ENCODE data around the gene RASA3.
A peak's percentile ranks its signal among the peaks of the same experiment; 100 is the strongest.

Gene RASA3

GRCh38 chr13:113998781-113999617, 133.4 kb downstream of the RASA3 start:
- H3K4me3 ChIP-seq (ENCODE audit: low read length) = no peak overlapping the region
- no peak for DNase-seq (ENCODE audit: low read depth)
- TF ChIP-seq, protein P1, sequence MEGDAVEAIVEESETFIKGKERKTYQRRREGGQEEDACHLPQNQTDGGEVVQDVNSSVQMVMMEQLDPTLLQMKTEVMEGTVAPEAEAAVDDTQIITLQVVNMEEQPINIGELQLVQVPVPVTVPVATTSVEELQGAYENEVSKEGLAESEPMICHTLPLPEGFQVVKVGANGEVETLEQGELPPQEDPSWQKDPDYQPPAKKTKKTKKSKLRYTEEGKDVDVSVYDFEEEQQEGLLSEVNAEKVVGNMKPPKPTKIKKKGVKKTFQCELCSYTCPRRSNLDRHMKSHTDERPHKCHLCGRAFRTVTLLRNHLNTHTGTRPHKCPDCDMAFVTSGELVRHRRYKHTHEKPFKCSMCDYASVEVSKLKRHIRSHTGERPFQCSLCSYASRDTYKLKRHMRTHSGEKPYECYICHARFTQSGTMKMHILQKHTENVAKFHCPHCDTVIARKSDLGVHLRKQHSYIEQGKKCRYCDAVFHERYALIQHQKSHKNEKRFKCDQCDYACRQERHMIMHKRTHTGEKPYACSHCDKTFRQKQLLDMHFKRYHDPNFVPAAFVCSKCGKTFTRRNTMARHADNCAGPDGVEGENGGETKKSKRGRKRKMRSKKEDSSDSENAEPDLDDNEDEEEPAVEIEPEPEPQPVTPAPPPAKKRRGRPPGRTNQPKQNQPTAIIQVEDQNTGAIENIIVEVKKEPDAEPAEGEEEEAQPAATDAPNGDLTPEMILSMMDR (IDR thresholded peaks at IDR 0.05; ENCODE audit: insufficient read depth, low read depth, low read length, missing control alignments) = no peak

GRCh38 chr13:113997845-113998751, 134.3 kb downstream of the RASA3 start:
- H3K4me3 ChIP-seq (ENCODE audit: low read length) = no peak overlapping the region
- peak; percentile 23 for DNase-seq (ENCODE audit: low read depth)
- TF ChIP-seq, protein P1 (IDR thresholded peaks at IDR 0.05; ENCODE audit: insufficient read depth, low read depth, low read length, missing control alignments) = no peak

GRCh38 chr13:113996912-113997745, 135.3 kb downstream of the RASA3 start:
- TF ChIP-seq, protein P1 (IDR thresholded peaks at IDR 0.05; ENCODE audit: insufficient read depth, low read depth, low read length, missing control alignments) = no peak
- no peak for DNase-seq (ENCODE audit: low read depth)
- H3K4me3 ChIP-seq (ENCODE audit: low read length) = no peak overlapping the region

DNA sequence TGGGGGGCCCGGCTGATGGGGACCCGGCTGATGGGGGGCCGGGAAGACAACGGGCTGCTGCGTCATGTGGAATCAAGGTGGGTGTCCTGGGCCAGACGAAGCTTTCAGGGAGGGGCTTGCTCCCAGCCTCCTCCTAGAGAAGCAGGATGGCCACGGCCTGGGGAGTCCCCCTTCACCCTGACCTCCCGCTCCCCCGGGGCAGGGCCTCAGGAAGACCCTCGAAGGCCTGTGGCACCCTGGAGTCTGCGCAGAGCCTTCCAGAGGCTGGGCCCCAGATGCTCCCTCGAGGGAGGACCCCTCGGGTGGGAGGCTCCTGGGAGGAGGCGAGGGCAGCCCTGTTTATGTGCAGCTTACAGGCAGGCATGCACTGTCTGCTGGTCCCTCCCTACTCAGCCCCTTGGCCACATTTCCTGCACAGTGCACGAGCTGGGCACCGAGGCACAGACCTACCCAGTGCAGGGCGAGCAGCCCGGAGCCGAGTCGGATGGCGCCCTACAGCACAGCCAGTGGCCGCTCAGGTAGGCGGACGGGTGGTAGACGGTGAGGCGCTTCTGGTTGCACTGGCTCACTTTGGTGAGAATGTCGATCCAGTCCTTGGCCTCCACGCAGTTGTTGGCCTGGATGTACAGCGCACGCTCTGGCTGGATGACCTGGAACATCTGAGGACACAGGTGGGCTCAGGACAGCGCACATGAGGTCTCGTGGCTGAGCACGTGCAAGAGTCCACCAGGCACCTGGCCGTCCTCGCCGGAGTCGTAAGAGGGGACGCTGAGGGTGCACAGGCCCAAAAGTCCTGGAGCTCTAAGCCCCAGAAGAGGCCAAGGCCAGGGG, 136.1 kb downstream of the RASA3 start:
- TF ChIP-seq, protein P1 (IDR thresholded peaks at IDR 0.05; ENCODE audit: insufficient read depth, low read depth, low read length, missing control alignments) = no peak
- H3K4me3 ChIP-seq (ENCODE audit: low read length) = no peak overlapping the region
- DNase-seq (ENCODE audit: low read depth) = no peak

DNA sequence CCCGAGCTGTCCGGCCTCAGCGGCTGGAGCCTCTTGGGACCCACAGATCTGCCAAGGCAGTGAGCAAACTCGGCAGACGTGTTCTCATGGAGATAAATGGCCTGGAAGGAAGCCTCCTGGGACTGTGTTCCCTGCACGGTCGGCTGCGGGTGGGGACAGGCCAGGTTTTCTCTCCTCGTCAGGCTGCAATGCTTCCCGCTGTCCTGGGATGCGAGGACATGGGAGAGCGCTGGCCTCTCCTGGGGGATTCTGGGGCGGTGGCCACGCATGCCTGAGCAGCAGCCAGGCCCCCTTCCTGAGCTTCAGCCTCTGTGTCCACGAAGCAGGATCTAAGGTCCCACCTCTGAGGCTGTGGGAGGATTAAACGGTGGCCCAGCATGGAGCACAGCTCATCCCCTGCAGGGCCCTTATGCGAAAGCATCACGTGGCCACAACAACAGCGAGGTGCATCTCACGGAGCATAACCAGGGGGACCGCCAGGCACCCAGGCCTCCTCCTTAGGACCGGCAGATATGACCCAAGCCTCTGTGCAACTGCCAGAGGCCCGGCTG, 137.3 kb downstream of the RASA3 start:
- H3K4me3 ChIP-seq (ENCODE audit: low read length) = no peak overlapping the region
- no peak for DNase-seq (ENCODE audit: low read depth)

More for the DNA sequence above, 137.3 kb downstream of the RASA3 start:
- TF ChIP-seq, protein P1 (IDR thresholded peaks at IDR 0.05; ENCODE audit: insufficient read depth, low read depth, low read length, missing control alignments) = no peak

Measured in epithelial cell of esophagus (primary cell).